Hepatocyte (in vitro differentiated cells): ENCODE measurements around the gene IFNA7. TPM values are rescaled to one million over a fixed set of nuclear protein-coding genes. Genes with fewer than 3 reads are reported as not detected.
"Not testable (repeated sequence)": the region's sequence is repeated elsewhere in the genome, so short reads cannot be mapped to it uniquely, and the experiment has no call there.

Experiments
- DNase-seq: peaks from one replicate; pipeline ENCODE4 v3.0.0-alpha.2; 2016; ENCODE audit warnings: low spot score
- H2AFZ ChIP-seq: fragments of 200-600 bp; sonication (generic); 2 replicates; pipeline ENCODE4 v1.6.0; 2016; ENCODE audit warnings: antibody characterized with exemption, mild to moderate bottlenecking
- H3K27ac ChIP-seq: fragments of 200-600 bp; sonication (generic); 2 replicates; pipeline ENCODE4 v1.5.1; 2016; ENCODE audit warnings: mild to moderate bottlenecking
- H3K27me3 ChIP-seq: fragments of 200-600 bp; sonication (generic); 2 replicates; pipeline ENCODE4 v1.6.1; 2016
- H3K36me3 ChIP-seq: fragments of 200-600 bp; sonication (generic); replicated peaks from 2 replicates; pipeline ENCODE4 v1.5.1; 2016; ENCODE audit warnings: low read depth; ENCODE audit not compliant: insufficient read depth
- H3K4me1 ChIP-seq: fragments of 200-600 bp; sonication (generic); 2 replicates; pipeline ENCODE4 v1.5.1; 2016; ENCODE audit warnings: mild to moderate bottlenecking, moderate library complexity; ENCODE audit not compliant: insufficient read depth
- H3K4me2 ChIP-seq: fragments of 200-600 bp; sonication (generic); 2 replicates; pipeline ENCODE4 v1.6.0; 2016
- H3K4me3 ChIP-seq: fragments of 200-600 bp; sonication (generic); 2 replicates; pipeline ENCODE4 v1.5.1; 2016; ENCODE audit warnings: mild to moderate bottlenecking
- H3K79me2 ChIP-seq: fragments of 200-600 bp; sonication (generic); 2 replicates; pipeline ENCODE4 v1.6.0; 2017; ENCODE audit warnings: mild to moderate bottlenecking
- H3K9me2 ChIP-seq: fragments of 200-600 bp; sonication (generic); replicated peaks from 2 replicates; pipeline ENCODE4 v1.6.0; 2017; ENCODE audit warnings: mild to moderate bottlenecking; ENCODE audit not compliant: insufficient read depth
- H3K9me3 ChIP-seq: fragments of 200-600 bp; sonication (generic); 2 replicates; pipeline ENCODE4 v1.5.1; 2016; ENCODE audit warnings: low read depth, mild to moderate bottlenecking
- H4K20me1 ChIP-seq: fragments of 200-600 bp; sonication (generic); 2 replicates; pipeline ENCODE4 v1.6.0; 2016; ENCODE audit warnings: mild to moderate bottlenecking; ENCODE audit not compliant: insufficient read depth, poor library complexity, severe bottlenecking
- EZH2 ChIP-seq: fragments of 200-600 bp; sonication (generic); IDR thresholded peaks from 2 replicates; pipeline ENCODE4 v1.6.1; 2016; ENCODE audit warnings: antibody characterized with exemption, mild to moderate bottlenecking, borderline replicate concordance
- EZH2phosphoT487 ChIP-seq: fragments of 200-600 bp; sonication (generic); IDR thresholded peaks from one replicate; pipeline ENCODE4 v1.6.1; 2018; ENCODE audit warnings: antibody characterized with exemption, mild to moderate bottlenecking, low read depth, moderate library complexity; ENCODE audit not compliant: unreplicated experiment, severe bottlenecking
- WGBS: methylation state at CpG from one replicate; pipeline ENCODE4 v1.1.6; 2016; ENCODE audit warnings: low lambda C conversion rate; ENCODE audit errors: missing lambda C conversion rate; 5-methylcytosine and 5-hydroxymethylcytosine counted together
- polyA plus RNA-seq: library from polyadenylated mRNA; unstranded; fragments of >200 nt; fragmentation: Nextera tagmentation; extraction: Ambion mirVana; gene quantifications from 2 replicates; pipeline ENCODE4 v1.2.1, GENCODE V29; 2016
- total RNA-seq: library from RNA; depleted of rRNA; stranded (reverse); fragments of >200 nt; gene quantifications from 2 replicates; pipeline ENCODE4 v1.2.3, GENCODE V29; 2014
- TF ChIP-seq, protein P1 (sequence below): fragments of 200-600 bp; sonication (generic); IDR thresholded peaks from 2 replicates; pipeline ENCODE4 v1.5.1; 2016; ENCODE audit warnings: antibody characterized with exemption, mild to moderate bottlenecking; ENCODE audit not compliant: poor library complexity

IFNA7 gene
- total and polyA plus RNA-seq, 2 experiments from 2014 or later, result not detected

DNA sequence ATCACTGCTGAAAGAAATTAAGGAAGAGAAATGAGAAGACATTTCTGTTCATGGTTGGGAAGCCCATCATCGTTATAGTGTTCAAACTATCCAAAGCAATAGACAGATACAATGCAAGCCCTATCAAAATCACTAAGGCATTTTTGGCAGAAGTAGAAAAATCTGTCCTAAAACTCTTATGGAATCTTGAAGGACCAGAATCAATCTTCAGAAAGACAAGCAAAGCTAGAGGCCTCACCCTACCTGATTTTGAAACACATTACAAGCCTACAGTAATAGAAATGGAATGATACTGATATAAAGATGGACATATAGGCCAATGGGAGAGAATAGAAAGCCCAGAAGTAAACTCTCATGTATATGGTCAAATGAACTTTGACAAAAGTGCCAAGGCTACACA, 30.7 kb downstream of the IFNA7 start:
- Histone ChIP-seq H3K27me3 (no peaks in the 10 kb centered on the region), H3K4me1 (no peaks in the 10 kb centered on the region), H3K27ac (no peak overlapping the region), H3K4me3 (no peak overlapping the region), H3K4me2 (no peak overlapping the region), H3K36me3 (peaks cover 5% of the 10 kb centered on the region), H2AFZ (no peak overlapping the region), H3K9me2 (no peaks in the 10 kb centered on the region), H3K79me2 (no peaks in the 10 kb centered on the region), H3K9me3 (no peaks in the 10 kb centered on the region), H4K20me1 (no peaks in the 10 kb centered on the region)
- no peak for DNase-seq
- WGBS, result 76% methylated on average over 1 of the region's 1 CpG
- TF ChIP-seq, protein P1, sequence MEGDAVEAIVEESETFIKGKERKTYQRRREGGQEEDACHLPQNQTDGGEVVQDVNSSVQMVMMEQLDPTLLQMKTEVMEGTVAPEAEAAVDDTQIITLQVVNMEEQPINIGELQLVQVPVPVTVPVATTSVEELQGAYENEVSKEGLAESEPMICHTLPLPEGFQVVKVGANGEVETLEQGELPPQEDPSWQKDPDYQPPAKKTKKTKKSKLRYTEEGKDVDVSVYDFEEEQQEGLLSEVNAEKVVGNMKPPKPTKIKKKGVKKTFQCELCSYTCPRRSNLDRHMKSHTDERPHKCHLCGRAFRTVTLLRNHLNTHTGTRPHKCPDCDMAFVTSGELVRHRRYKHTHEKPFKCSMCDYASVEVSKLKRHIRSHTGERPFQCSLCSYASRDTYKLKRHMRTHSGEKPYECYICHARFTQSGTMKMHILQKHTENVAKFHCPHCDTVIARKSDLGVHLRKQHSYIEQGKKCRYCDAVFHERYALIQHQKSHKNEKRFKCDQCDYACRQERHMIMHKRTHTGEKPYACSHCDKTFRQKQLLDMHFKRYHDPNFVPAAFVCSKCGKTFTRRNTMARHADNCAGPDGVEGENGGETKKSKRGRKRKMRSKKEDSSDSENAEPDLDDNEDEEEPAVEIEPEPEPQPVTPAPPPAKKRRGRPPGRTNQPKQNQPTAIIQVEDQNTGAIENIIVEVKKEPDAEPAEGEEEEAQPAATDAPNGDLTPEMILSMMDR, result no peak
- no peak for TF ChIP-seq EZH2

DNA sequence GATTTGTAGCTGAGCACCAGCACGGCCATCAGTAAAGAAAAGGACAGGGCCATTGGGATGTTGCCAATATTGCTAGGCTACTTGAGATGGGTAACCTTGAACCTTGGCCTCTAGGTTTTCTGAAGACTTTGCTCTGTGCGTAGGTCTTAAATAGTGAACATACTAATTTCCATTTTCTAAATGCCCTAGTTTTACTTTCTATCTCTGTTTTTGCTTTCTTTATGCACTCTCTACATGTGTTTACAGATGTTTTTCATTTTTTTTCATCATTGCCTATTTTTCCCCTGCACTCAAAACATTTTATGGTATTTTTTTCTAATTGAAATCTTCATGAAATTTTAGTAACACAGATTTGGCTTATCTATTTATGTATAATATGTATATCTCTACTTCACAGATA, 35.4 kb downstream of the IFNA7 start, which contains the start of gene IFNA21:
Gene IFNA21, minus strand, starts transcription at position 101 of the 400 bp plus-strand sequence. Its CDS starts 48 bp downstream, at position 53.
- H2AFZ ChIP-seq, H4K20me1 ChIP-seq, DNase-seq, H3K4me2 ChIP-seq, H3K27ac ChIP-seq, H3K79me2 ChIP-seq, H3K4me3 ChIP-seq, H3K36me3 ChIP-seq, H3K9me2 ChIP-seq, H3K27me3 ChIP-seq, H3K4me1 ChIP-seq, H3K9me3 ChIP-seq: not testable (repeated sequence)
- 85% methylated on average over 2 of the region's 2 CpGs for WGBS

- no peak overlapping the region for H3K4me2 ChIP-seq
- H3K27me3 ChIP-seq, result no peaks in the 10 kb centered on the region
- no peak overlapping the region for H2AFZ ChIP-seq
- H3K4me1 ChIP-seq, result no peaks in the 10 kb centered on the region
- H3K9me3 ChIP-seq, result no peaks in the 10 kb centered on the region
- peaks cover 3% of the 10 kb centered on the region for H3K36me3 ChIP-seq
- no peak overlapping the region for H3K27ac ChIP-seq
- H4K20me1 ChIP-seq, result no peaks in the 10 kb centered on the region
- no peak for DNase-seq
- WGBS, result 91% methylated on average over 1 of the region's 1 CpG
- H3K9me2 ChIP-seq, result no peaks in the 10 kb centered on the region
- no peak overlapping the region for H3K4me3 ChIP-seq
- TF ChIP-seq EZH2phosphoT487 (no peak), EZH2 (no peak)
- TF ChIP-seq, protein P1, result no peak
- H3K79me2 ChIP-seq, result no peaks in the 10 kb centered on the region
Observed at GRCh38 chr9:21165516-21165915, 36.5 kb downstream of the IFNA7 start.

DNA sequence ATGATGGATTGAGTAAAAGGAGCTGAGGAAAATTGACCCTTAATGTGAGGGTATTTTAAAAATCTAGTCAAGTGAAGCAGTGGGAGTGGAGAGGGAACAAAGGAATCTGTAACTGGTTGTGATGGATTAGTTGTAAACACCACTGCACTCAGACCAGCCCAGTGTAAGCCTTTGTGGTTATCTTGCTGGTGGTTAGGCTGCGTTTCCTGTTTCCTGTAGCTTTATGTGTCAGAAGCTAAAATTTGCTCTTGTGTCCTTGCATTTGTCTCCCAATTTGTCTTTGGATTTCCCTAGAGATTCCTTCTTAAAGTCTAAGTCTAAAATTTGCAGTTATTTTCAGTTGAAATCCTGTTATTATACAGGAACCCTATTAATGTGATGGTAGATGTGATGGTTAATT, 41.8 kb downstream of the IFNA7 start:
- H3K4me2 ChIP-seq, result no peak overlapping the region
- WGBS, result 29% methylated on average over 1 of the region's 1 CpG
- DNase-seq, result no peak

More for the DNA sequence above, 41.8 kb downstream of the IFNA7 start:
- H3K4me3 ChIP-seq, result no peak overlapping the region
- TF ChIP-seq, protein P1, result no peak
- TF ChIP-seq EZH2 (no peak), EZH2phosphoT487 (no peak)
- H3K36me3 ChIP-seq, result no peaks in the 10 kb centered on the region
- H3K4me1 ChIP-seq, result no peaks in the 10 kb centered on the region
- H3K79me2 ChIP-seq, result no peaks in the 10 kb centered on the region
- H3K27ac ChIP-seq, result no peak overlapping the region
- no peaks in the 10 kb centered on the region for H3K27me3 ChIP-seq
- no peak overlapping the region for H2AFZ ChIP-seq
- no peaks in the 10 kb centered on the region for H3K9me3 ChIP-seq
- no peaks in the 10 kb centered on the region for H4K20me1 ChIP-seq
- no peaks in the 10 kb centered on the region for H3K9me2 ChIP-seq
